Measurements from ENCODE around the gene HSPA9.

Gene HSPA9

DNA sequence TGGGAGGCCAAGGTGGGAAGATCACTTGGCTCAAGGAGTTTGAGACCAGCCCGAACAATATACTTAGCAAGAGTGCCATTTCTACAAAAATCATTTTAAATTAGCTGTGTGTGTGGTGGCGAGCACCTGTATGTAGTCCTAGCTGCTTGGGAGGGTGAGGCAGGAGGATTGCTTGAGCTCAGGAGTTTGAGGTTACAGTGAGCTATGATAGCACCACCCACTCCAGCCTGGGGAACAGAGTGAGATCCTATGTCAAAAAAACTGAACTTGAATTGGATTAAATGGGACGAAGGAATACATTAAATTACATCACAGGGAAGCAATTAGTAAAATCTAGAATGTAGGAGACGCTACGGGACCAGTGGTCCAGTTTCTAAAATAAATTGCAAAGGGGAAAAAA lies 25.8 kb downstream of the HSPA9 start:
- Histone ChIP-seq H3K27ac (replicated peaks) (no peak overlapping the region), H3K27me3 (ENCODE audit: insufficient read depth, poor library complexity, severe bottlenecking) (no peaks in the 10 kb centered on the region), H3K4me3 (replicated peaks; ENCODE audit: insufficient read depth, low read length) (no peak overlapping the region)
- no peak for DNase-seq (ENCODE audit: low read depth in 1 of 2, low spot score in 1 of 2)
- TF ChIP-seq, protein P1, sequence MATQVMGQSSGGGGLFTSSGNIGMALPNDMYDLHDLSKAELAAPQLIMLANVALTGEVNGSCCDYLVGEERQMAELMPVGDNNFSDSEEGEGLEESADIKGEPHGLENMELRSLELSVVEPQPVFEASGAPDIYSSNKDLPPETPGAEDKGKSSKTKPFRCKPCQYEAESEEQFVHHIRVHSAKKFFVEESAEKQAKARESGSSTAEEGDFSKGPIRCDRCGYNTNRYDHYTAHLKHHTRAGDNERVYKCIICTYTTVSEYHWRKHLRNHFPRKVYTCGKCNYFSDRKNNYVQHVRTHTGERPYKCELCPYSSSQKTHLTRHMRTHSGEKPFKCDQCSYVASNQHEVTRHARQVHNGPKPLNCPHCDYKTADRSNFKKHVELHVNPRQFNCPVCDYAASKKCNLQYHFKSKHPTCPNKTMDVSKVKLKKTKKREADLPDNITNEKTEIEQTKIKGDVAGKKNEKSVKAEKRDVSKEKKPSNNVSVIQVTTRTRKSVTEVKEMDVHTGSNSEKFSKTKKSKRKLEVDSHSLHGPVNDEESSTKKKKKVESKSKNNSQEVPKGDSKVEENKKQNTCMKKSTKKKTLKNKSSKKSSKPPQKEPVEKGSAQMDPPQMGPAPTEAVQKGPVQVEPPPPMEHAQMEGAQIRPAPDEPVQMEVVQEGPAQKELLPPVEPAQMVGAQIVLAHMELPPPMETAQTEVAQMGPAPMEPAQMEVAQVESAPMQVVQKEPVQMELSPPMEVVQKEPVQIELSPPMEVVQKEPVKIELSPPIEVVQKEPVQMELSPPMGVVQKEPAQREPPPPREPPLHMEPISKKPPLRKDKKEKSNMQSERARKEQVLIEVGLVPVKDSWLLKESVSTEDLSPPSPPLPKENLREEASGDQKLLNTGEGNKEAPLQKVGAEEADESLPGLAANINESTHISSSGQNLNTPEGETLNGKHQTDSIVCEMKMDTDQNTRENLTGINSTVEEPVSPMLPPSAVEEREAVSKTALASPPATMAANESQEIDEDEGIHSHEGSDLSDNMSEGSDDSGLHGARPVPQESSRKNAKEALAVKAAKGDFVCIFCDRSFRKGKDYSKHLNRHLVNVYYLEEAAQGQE (IDR thresholded peaks at IDR 0.05; ENCODE audit: insufficient replicate concordance, low read depth), result no peak
- TF ChIP-seq GABPA (IDR thresholded peaks at IDR 0.05; ENCODE audit: low read depth) (no peak), POLR2AphosphoS5 (IDR thresholded peaks at IDR 0.05; ENCODE audit: low read depth) (no peak), CTCF (IDR thresholded peaks at IDR 0.05; ENCODE audit: insufficient read depth, low read length) (no peak), SPI1 (IDR thresholded peaks at IDR 0.05; ENCODE audit: borderline replicate concordance, low read depth) (no peak)

- H3K4me3 ChIP-seq (replicated peaks; ENCODE audit: insufficient read depth, low read length), result no peak overlapping the region
- no peaks in the 10 kb centered on the region for H3K27me3 ChIP-seq (ENCODE audit: insufficient read depth, poor library complexity, severe bottlenecking)
- TF ChIP-seq POLR2AphosphoS5 (IDR thresholded peaks at IDR 0.05; ENCODE audit: low read depth) (no peak), CTCF (IDR thresholded peaks at IDR 0.05; ENCODE audit: insufficient read depth, low read length) (no peak), GABPA (IDR thresholded peaks at IDR 0.05; ENCODE audit: low read depth) (no peak), SPI1 (IDR thresholded peaks at IDR 0.05; ENCODE audit: borderline replicate concordance, low read depth) (no peak)
- TF ChIP-seq, protein P1 (IDR thresholded peaks at IDR 0.05; ENCODE audit: insufficient replicate concordance, low read depth), result no peak
- no peak overlapping the region for H3K27ac ChIP-seq (replicated peaks)
- no peak for DNase-seq (ENCODE audit: low read depth in 1 of 2, low spot score in 1 of 2)
Measured at GRCh38 chr5:138545919-138546562, 29.2 kb downstream of the HSPA9 start.

DNA sequence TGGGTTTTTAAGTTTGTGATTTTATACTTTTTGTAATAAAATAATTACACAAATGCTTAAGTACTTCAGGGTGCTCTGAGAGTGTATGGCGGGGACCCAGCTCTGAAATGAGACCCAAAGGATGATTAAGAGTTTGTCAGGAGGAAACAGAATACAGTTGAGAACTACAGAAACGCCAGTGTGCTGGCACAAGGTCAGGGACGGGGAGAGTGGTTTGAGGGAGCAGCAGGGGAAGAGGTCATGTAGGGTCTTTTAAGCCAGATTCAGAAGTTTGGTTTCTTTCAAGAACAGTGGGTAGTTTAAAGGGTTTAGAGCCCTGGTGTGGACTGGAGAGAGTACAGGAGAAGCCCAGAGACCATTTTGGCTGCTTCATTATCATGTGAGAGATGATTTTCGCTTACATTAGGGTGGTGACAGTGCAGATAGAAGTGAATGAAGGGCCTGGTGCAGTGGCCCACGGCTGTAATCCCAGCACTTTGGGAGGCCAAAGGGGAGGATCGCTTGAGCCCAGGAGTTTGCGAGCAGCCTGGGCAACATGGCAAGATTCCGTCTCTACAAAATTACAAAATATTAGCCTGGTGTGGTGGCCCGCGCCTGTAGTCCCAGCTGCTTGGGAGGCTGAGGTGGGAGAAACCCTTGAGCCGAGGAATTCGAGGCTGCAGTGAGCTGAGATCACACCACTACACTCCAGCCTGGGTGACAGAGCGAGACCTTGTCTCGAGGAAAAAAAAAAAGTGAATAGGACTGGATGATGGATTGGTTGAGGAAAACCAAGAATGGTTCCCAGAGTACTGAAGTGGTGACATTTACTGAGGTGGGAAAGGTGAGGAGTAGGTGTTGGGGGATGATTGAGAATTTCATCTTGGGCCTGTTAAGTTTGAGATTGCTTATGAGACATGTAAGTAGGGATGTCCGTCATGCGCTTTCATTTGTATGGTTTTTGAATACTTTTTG lies 30.7 kb downstream of the HSPA9 start:
- no peaks in the 10 kb centered on the region for H3K27me3 ChIP-seq (ENCODE audit: insufficient read depth, poor library complexity, severe bottlenecking)
- peak overlapping the region; percentile 100 for H3K27ac ChIP-seq (replicated peaks)
- TF ChIP-seq, protein P1 (IDR thresholded peaks at IDR 0.05; ENCODE audit: insufficient replicate concordance, low read depth), result no peak
- TF ChIP-seq GABPA (IDR thresholded peaks at IDR 0.05; ENCODE audit: low read depth), result no peak
- peak in 1 of 2 experiments; percentile 1 for DNase-seq (ENCODE audit: low read depth in 1 of 2, low spot score in 1 of 2)
- peak overlapping the region; percentile 61 for H3K4me3 ChIP-seq (replicated peaks; ENCODE audit: insufficient read depth, low read length)

All from HL-60 (cell line).